Measurements from ENCODE around the gene SCN8A.

Gene SCN8A

DNA sequence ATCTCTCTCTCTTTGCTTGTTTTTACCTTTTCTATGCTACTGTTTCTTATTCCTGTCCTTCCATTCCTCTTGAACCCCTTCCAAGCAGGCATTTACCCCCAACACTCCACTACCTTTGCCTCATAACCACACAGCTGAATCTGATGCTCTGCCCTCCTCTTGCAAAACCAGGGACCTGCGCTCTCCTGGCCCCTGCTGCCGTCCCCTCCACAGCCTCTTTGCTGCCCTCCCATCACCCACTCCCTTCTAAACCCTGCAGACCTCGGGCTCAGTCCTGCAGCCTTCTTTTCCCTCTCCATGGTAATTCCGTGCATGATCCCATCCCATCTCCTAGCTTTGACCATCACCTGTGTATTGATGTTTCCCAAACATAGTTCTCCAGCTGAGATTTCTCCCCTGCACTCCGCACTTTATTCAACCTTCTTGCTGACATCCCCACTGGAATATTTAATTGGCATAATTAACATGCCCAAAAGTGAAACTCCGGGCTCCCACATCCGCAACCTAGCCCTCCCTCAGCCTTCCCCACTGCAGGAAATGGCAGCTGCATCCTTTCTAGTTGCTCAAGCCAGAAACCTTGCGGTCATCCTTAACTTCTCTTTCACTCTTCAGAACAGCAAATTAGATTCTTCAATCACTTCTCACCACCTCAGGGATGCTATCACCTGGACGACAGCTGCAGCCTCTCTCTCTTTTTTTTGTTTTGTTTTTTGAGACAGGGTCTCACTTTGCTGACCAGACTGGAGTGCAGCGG is 241.5 kb downstream of the SCN8A start:
- no peak for DNase-seq (ENCODE audit: low read depth, low spot score)

DNA sequence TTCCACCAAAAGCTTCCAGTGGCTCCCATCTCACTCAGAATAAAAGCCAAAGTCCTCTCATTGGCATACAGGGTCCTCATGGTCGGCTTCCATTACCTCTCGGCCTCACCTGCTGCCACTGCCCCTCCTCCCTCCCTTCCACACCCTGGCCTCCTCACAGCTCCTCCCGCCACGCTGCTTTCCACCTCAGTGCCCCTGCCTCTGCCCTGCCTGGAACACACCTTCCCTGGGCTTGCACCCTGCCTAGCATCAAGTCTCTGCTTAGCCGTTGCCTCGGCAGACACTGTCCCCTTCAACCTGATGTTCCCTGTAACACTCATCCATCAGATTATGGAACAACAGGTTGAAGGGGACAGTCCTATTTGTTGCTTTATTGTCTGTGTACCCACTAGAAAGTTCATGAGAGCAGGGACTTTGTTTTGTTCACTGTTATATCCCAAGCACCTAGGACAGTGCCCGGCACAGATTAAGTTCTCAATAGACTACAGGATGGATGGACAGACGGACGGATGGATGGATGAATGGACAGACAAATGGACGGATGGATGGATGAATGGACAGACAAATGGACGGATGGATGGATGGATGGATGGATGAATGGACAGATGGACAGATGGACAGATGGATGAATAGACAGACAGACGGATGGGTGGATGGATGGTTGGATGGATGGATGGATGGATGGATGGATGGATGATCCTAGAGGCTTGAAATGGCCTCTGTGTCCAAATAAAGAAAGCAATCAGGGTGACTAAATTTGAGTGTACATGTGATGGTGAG is 242.6 kb downstream of the SCN8A start:
- DNase-seq (ENCODE audit: low read depth, low spot score): no peak

DNA sequence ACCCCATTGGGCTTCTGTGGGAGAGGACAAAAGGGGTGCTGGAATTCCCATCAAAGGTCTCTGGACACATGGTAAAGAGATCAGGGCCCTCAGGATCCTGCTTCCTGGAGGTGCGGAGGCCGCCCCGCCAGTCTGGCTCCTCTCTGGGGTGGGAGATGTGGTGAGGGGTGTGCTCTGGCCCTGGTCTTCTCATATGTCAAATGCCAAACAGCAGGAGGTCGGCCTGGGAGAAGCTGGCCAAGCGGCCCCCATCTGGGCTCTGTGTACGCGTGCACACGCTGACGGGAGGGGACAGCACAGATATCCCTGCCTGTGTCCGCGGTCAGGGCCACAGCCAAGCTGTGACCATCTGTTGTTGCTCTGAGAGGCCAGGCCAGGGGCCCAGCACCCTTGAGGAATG is 243.4 kb downstream of the SCN8A start:
- DNase-seq (ENCODE audit: low read depth, low spot score): no peak

DNA sequence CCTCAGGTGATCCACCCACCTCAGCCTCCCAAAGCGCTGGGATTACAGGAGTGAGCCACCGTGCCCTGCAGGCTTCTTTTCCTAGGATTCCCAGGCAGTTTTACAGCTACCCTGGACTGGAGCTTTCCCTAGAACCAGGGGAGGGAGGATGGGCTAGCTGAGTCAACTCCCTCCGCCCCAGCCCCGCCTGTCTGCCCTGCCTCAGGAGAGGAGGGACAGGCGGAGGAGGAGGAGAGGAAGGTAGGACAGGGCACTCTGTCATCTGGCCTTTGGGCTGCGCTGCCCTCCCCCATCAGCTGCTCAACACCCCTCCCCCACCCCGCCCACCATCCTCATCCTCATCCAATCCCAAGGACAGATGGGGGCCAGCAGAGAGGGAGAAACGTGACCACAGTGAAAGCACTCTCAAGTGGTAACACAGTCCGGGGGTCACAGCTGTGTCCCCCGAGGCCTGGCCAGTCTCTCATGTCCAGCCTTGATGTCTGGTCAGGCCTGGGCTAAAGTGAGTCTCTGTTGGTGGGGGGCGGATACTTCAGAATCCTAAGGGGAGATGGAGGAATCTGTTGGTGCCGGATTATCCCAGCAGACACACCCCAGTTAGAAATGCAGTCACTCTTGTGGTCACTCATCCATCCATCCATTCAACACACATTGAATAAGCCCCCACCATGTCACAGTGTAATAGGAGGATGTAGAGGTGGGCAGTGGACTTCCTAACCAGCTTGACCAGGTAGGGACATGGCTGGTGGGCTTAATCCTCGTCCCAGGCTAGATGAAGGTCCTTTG is 245.2 kb downstream of the SCN8A start:
- no peak for DNase-seq (ENCODE audit: low read depth, low spot score)

DNA sequence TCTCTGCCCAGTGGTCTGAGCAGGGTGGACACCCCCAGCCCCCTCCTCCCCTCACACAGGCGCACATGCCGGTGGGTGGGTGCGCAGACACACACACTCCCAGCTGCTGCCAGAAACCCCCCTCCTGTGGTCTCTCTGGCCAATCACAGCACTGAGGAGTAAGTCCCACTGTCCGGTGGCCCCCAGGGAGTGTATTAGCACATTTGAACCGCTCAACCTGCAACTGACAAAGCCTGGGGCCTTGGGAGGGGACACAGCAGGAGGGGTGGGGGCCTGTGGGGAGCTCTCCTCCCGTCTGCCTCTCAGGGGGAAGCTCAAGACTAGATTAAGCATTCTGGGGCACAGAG is 245.8 kb downstream of the SCN8A start:
- DNase-seq (ENCODE audit: low read depth, low spot score): no peak

DNA sequence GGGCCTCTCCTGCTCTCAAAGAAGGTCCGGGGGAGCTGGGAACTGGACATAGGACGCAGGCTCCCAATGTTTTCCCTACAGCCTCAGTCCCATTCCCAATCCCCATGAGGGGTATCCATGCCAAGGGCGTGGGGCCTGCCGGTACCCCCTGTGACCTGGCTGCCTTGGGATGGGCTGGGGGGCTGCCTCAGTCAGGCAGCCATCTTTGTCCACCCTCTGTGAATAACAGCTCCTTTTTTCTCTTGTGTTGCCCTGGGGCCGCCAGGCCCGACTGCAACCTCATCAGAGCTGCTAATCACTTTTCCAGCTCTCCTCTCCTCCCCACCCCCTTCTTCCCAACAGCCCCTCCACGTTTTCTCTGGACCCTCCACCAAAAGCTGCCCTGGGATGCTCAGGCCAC is 246.3 kb downstream of the SCN8A start:
- no peak for DNase-seq (ENCODE audit: low read depth, low spot score)

DNA sequence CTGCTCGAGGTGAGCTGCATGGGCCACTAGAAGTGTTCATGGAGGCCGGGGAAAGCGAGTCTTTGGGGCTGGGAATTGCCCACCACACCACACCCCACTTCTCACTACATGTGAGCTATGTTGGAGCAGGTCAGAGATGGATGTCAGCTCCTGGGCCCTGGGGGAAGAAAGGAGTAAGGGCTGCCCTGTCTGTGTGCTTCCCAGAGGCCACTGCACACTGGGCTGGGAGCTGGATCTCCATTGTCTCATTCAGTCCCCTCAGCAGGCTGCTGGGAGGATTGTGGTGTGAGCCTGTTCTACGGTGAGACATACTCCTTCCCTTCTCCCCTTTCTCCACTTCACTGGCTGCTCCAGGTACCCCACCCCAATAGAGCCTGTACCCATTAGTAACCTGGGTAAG is 247.0 kb downstream of the SCN8A start:
- no peak for DNase-seq (ENCODE audit: low read depth, low spot score)

DNA sequence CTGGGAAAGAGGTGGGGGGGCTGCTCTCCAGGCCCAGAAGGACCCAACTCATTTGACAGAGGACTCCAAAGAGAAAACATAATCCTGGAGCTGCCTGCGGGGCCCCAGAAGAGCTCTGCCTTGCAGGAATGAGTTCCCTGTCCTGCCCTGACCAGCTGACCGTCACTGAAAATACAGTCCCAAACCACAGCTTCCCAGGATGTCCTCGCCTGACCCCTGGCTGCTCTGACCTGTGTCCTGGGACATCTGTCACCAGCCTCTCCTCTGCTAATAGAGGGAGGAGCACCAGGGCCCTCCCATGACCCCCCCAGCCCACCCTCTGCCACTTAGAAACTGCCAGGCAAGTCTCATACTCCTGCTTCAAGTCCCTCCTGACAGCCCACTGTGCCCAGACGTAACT is 247.7 kb downstream of the SCN8A start:
- no peak for DNase-seq (ENCODE audit: low read depth, low spot score)

DNA sequence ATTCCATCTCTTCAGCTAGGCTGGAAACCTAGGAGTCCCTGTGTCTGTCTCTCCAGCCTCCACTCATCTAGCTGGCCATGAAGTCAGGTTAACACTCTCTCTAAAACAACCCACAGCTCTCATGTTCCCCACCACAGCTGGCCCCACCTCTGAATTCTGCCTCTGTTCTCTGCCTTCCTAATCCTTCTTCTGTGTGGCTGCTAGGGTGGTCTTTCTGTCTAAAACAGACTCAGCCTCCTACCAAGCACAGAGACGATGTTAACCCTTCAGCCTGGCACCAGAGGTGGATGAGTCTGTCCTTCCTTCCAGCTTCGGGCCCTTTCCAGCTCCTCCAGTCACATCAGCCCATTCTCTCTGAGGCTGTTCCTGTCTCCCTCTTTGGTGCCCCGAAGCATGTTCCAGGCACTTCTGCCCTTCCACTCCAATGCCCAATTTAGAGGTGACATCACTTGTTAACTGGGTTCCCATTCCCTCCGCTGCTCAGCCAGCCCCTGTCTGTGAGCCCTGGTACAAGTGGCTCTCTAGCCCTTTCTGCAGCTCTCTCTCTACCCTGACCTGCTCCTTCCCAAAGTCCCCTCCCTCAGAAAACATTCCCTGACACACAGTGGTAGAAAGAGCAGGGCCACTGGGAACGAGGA is 248.4 kb downstream of the SCN8A start:
- no peak for DNase-seq (ENCODE audit: low read depth, low spot score)

DNA sequence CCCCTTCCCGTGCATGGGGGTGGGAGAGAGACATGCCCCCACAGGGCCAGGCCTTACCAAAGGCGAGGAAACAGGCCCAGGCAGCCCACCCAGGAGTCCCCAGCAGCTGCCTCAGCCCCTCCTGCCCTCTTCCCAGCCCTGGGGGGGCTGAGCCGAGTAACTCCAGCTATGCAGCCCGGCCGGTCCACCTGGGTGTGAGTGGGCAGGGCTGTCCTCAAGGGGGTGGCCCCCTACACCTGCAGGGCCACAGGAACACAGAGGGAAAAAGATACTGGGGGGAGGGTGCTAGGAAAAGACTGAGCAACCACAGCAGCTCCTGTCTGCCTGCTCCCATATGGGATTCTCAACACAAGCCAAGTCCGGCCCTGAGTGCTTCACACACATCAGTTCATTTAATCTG is 249.9 kb downstream of the SCN8A start:
- DNase-seq (ENCODE audit: low read depth, low spot score): no peak

DNA sequence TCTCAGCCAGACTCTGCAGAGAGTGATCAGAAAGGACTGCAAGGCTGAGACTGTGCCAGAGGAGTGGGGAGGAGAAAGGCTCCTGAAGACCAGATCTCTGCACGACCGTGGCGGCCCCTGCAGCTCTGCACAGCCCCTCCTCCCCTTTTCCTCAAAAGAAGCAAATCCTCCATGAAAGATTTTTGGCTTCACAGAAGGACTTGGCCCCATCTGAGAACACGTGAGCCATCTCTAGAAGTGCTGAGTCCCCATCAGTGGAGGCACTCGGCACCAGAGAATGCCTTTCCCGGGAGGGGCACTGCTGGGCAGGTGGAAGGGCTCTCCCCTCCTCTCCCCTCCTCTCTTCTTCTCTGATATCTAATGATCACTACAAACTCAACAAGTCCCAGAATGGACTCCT is 250.7 kb downstream of the SCN8A start:
- DNase-seq (ENCODE audit: low read depth, low spot score): no peak

DNA sequence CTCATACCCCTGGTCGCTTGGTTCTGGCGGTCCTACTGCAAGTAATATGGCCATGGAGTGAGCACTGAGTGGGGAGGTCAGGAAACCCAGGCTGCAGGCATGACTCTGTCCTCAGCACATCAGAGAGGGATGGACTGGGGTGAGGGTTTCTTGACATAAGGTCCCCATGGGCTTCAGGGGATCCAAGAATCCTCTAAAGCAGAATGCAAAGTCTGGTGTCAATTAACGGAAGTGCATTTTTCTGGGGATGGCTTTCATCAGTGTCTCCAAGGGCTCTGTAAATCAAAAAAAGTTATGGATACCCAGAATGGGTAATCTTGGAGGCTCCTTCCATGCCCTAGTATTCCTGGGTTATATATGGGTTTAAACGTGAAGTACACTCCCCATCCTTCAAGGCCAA is 253.8 kb downstream of the SCN8A start:
- no peak for DNase-seq (ENCODE audit: low read depth, low spot score)

DNA sequence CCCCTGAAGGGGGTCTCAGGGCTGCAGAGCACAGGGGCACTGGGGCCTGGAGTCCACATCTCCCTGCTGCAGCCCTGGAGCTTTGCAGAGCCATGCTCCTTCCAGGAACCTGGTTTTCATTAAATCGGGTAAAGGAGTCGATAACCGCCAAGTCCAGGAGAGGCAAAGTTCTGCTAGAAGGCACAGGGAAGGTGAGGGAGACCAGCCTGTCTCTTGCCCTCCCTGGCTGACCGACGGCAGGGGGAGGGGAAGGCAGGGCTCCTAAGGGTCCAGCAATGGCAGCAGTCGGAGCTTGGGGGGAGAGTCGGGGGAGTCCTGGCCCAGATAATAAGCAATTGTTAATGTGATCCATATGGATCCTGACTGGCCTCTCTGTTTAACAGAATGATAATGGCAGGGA is 254.4 kb downstream of the SCN8A start:
- DNase-seq (ENCODE audit: low read depth, low spot score): no peak

DNA sequence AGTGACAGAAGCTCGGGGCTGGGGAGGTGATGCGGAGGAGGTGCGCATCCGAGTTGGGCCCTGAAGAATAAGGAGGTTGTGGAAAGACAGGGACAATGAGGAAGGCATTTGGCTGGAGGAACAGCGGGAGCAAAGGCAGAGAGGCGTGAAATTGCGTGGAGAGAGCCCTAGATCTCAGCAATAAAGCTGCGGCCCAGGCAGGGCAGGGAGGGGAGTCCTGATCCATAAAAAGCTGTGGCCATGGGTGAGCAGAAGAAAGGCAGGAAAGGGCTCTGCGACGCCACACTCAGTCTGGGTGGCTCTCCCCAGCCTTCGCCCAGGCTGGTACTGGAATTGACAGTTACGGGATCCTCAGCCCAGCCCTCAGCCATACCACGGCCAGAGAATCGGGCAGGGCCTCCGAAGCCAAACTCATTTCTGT is 255.2 kb downstream of the SCN8A start:
- no peak for DNase-seq (ENCODE audit: low read depth, low spot score)

DNA sequence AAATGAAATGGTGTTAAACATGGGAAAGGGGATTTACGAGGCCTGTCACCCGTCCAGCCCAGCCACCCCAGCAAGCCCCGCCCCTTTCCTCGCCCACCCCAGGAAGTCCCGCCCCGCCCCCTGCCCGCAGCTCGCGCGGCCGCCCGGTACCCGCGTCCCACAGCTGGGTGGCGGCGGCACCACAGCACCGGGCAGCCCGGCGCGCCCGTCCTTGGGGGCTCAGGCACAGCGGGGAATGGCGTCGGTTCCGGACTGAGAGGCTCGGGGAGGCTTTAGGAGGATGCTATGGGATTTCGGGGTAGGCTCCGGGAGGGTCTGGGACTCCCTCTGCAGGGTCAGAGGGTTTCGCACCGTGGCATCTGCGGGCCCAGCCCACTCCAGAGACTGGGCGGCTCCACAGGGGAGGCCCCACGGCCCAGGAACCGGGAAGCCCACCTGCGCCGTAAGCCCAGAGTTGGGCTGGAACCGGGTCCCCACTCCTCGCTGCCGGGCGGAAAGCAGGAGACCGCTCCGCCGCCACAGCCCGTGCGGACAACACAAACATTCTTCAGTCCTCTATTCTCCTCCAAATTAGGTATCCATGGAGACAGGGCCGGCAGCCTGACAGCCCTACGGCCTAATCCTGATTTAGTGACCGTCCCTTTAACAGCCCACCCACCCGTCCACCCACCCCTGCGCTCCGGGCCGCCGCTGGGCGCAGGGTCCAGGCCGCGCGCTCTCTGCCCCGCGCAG is 256.0 kb downstream of the SCN8A start:
- DNase-seq (ENCODE audit: low read depth, low spot score): peak; percentile 21

DNA sequence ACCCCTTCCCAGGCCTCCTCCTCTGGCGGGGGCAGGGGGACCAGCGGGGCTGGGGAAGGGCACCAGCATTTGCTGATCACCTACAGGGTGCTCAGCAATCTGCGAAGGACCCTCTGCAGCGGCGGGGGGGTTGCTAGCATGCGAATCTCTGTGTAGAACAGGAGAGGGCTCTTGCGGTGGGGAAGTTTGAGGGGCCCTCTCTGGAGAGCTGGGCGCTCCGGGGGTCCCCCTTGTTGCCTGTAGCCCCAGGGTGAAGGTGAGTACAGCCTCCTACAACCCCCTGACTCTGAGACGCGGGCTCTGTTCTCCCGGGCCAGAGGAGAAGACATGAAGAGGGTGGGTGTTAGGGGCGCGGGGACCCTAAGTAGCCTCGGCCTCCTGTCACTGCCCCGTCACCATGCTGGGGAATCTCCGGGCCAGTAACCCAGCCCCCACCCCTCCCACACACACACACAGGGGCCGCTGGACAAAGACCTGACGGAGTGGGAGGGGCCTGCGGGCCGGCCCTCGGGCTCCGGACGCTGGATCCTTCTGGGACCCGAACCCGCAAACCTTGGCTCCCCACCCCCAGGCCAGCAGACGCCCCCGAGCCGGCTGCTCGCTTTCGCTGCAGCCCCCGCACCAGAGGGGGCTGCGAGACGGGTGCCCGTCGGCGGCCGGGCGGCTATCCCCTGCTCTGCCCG is 256.8 kb downstream of the SCN8A start:
- no peak for DNase-seq (ENCODE audit: low read depth, low spot score)

DNA sequence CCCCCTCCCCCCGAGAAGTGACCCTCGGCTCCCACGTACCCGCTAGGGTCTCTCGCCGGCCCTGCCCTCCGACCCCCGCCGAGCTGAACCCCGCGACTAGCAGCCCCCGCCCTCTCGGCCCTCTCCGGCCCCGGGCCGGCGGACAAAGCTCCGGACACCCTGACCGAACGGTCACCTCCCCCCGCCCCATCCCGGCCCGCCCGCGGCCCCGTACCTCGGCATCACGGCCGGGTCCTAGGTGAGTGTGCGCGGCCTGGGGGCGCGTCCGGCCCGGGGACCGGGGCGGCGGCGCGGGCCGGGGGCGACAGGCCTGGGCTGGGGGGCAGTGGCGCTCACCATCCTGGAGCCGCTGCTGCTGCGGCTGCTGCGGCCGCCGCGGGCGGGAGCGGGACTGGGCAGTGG is 257.3 kb downstream of the SCN8A start, which contains the start of gene FIGNL2:
TSS of gene FIGNL2 (minus strand) at position 393 of the 402 bp plus-strand sequence. CDS start 26,305 bp downstream, outside the sequence.
- DNase-seq (ENCODE audit: low read depth, low spot score): no peak

DNA sequence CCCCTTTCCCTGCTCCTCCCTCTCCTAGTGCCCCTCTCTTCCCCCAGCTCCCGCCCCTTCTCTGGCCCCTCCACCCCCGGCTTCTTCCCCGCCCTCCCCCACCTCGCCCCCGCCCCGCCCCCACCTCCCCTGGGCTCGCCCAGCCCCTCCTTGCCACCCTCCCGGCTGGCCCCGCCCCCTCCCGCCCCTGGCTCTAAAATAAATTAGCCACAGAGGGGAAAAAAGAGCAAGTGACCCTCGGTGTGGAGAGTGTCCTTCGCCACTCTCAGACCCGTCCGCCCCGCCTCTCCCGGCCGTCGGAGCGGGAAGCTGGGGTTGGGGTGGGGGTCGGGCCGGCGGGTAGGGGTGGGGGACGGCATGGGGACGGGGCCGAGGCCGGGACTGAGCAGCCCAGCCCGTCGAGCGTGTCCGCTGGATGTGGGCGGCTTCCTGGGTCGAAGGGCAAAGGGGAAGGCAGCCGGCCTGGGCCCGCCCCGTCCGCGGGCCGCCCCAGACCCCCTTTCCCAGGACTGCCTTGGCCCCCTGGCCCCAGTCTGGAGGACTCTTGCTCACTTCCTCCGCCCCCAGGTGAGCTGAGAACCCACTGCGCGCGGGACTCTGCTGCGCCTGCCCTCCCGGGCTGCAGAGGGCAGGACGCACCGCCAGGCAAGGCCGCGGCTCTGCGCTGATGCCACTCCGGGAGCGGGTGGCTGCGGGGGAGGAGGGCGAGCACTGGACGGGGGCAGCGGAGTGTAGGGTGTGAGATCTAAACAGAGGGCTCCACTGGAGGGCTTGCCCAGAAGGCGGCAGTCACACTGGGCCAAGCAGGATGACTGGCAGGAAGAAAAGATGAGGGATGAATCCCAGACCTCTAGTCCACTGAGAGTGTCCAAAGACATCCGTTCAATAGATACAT is 258.1 kb downstream of the SCN8A start:
- no peak for DNase-seq (ENCODE audit: low read depth, low spot score)

DNA sequence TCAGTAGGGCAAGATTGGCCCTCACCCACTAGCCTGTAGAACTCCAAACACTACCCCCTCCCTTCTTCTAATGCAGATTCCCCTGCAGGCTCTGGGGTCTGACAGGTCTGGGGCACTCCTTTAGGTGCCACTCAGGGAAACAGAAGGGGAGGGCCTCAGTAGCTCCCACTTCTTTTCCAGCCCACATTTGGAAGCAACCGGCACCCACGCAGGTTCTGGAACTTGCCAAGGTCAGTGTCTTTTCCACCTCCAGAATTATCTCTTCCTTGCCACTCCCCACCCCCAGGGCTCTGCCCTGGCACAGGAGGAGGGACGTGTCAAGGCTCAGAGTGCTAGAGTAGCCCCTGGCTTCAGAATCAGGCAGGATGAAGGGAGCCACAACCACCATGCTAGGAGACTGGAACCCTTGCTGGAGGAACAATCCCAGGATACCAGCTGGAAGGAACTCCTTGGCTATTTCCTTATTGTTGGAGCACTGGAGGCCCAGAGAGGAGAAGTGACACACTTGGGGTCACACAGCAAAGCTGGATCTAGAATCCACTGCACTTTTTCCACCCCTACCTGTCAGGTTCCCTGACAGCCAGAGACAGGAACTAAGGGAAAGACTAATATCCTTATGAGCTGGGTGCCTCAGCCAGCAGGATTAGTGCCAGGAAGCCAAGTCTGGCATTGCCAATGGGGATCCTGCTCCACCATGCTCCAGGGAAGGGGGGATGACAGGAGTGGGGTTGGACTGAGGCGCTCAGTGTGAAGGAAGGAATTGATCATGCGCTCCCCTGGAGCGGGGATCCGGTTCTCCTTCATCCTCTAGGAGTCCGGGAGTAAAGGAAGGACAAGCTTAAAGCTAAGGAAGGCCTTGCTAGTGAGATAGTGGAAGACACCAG is 259.3 kb downstream of the SCN8A start:
- no peak for DNase-seq (ENCODE audit: low read depth, low spot score)
